ENCODE measurements around the gene CIP2A.

The CIP2A gene

GRCh38 chr3:108509263-108509662, 80.0 kb downstream of the CIP2A start:
- no peak for DNase-seq

- no peak for DNase-seq
These were observed 81.3 kb downstream of the CIP2A start for GRCh38 chr3:108507902-108508301.

GRCh38 chr3:108505811-108506210, 83.4 kb downstream of the CIP2A start:
- no peak for DNase-seq

GRCh38 chr3:108503722-108504121, 85.5 kb downstream of the CIP2A start:
- no peak for DNase-seq

- DNase-seq, result no peak
These were observed 87.7 kb downstream of the CIP2A start for GRCh38 chr3:108501535-108501934.

- DNase-seq, result no peak
These were observed 88.5 kb downstream of the CIP2A start for GRCh38 chr3:108500728-108501127.

Measured in NCI-H2227 treated with DMSO at 0.1 percent for 48 hours (cell line).